OCI-M1 (cell line): ENCODE measurements around the gene MLX.
"Not testable (repeated sequence)": the region's sequence is repeated elsewhere in the genome, so short reads cannot be mapped to it uniquely, and the experiment has no call there.

Experiments used
- DNase-seq: peaks from one replicate; lab custom pipeline; 2025; lab: John Stamatoyannopoulos, UW

Gene MLX

DNA sequence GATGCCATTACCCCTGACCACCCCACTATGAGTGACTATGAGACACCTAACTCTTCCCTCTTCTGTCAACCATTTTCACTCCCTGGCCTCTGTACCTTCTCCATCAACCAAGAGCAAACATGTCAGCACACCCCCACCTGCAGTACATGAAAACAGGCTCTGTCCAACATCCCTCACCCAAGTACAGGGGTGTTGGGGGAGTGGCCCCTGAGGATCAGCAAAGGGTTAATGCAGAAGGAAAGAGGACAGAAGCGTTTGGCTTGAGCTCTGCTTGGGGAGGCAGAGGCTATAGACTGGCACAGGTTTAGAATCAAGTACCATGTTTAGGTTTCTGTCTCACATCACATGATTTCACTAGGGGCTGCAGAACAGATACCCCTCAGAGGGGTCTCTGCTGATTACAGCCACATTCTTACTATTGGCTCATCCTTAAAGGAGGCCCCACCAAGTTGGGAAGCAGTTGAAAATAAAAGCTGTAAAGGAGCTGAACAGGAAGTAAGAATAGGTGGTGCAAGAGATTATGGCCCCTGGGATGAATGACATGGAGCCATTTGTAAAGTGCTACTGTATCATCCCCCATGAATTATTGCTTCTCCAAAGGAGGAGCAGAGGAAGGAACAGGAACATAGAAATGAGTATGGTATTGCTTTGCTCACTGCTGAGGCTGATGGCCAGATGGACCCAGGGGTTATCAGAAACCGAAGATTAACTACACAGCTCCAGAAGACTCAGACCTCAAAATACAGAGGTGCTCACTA, 13.1 kb downstream of the MLX start:
- no peak for DNase-seq

DNA sequence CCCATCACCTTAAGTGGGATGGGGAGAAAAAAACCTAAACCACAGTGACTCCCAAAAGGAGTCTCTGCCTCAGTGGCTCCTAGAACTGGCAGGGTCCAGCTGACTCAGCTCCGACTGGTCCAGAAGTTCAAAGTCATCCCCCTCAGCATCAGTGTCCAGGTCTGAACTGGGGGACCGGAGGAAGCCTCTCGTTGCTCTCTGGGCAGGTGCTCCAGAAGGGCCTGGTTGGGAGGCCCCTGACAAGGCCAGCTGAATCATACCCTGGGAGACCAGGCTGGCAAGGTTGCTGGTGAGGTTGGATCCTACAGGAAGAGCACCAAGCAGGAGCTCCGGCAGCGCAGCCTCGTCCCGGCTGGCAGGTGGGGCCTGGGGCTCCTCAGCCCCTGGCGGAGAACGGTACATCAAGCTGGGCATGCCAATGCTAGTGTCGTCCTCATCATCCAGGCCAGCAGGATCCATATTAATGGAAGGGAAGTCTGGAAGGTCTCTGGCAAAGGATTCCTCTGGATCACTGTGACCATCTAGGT, 14.9 kb downstream of the MLX start:
- no peak for DNase-seq

DNA sequence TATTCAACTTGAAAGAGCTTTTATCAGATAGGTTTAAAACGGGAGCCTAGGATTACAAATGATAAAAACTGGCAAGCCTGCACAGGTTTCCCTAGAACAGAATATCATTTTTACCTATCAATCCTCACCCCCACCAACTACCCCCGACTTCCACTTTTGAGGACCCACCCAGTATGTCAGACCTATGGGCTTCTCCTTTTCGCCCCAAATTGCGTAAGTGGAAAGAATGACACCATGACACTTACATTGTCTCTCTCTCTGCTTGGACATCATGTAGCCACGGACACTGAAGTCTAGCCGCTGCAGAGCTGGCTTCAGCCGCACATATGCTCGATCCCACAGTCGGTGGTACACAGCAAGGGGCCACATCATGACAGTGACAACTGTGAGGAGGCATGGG, 18.0 kb downstream of the MLX start:
- DNase-seq = no peak

DNA sequence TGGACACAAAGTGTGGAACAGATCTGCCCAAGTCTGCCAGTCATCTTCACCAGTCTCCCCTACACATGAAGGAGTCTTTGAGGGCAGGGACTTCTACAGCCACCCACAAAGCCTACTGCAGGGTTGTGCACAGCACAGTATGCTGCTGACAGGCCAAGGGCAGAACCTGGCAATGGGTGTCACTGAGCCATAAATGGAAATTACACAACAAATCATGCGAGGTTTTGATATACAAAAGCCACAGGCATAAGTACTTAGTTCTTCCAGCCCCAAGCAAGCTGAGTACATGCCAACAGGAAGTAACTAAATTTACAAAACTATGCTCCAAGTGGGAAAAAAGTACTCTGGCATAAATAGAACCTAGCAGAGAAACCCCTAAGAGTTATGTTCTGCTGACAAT, 18.5 kb downstream of the MLX start:
- DNase-seq = no peak

DNA sequence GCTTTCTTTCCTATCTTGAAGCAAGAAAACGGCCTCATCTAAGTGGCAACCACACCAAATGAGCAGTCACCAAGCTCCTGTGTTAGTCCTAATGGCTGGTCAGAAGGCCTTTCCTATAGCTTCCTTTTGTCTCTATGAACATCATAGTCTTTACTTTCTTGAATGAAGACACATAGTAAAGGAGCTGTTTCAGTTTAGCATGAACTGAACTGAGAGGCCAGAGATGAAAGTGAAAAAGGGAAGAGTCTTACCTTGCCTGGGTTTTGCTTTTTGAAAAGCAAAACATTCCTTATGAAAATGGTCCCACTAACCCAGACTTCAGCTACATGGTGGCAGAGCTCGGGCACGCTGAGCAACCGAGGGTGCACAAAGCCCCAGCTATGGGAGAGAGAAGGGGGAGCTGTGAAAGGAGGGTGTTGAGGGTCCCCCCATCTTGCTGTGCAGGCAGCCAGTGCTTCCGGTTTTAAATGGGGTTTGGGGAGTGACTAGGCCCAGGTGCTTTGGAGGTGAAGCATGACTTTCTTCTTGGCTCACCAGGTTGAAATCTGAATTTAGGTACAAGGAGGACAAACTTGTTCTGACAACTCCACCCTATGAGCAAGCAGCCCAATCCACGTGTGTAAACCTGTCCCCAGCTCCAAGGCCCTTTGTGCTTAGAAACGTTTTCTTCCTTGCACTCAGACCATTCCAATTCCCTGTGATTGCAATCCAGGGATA, 19.8 kb downstream of the MLX start:
- DNase-seq = no peak

DNA sequence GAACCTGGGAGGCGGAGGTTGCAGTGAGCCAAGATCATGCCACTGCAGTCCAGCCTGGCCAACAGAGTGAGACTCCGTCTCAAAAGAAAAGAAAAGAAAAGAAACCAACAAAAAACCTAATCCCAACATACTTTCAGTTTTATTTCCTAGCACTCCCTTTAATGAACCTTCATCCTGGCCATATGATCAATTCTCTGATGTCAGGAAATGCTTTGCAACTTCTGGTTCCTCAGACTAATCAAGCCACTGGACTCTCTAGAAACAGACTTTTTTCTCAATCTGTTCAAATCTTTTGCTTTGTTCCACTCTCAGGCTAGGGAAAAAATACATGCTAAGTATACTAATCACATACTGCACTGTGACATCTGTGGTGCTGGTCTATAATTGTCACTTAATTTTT, 24.0 kb downstream of the MLX start:
- DNase-seq = no peak

DNA sequence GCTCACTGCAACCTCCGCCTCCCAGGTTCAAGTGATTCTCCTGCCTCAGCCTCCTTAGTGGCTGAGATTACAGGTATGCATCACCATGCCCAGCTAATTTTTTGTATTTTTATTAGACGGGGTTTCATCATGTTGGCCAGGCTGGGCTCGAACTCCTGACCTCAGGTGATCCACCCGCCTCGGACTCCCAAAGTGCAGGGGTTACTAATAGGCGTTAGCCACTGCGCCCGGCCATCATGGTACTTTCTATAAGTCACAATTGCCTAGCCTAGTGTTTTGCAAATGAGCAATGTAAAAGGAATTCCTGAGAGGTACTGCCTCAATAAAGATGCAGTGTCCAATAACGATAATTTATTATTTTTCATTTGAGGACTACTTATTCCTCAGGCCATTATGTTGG, 24.5 kb downstream of the MLX start:
- DNase-seq = no peak

DNA sequence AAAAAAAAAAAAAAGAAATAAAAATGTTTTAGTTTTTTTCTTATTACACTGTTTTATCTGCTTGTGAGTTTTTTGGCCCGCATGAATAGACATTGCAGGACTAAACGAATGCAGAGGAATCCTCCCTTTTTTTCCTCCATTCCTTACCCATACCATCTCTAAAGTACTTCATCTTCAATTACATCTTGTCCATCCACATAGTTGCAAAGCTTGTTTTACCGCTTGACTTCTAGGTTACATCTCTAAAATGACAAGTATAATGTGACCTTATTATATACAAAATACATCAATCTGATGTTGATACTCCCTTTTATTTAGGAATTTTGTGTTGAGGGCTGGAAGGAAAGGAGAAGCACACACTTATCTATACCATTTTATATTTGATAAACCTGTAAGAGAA, 29.5 kb downstream of the MLX start:
- no peak for DNase-seq

DNA sequence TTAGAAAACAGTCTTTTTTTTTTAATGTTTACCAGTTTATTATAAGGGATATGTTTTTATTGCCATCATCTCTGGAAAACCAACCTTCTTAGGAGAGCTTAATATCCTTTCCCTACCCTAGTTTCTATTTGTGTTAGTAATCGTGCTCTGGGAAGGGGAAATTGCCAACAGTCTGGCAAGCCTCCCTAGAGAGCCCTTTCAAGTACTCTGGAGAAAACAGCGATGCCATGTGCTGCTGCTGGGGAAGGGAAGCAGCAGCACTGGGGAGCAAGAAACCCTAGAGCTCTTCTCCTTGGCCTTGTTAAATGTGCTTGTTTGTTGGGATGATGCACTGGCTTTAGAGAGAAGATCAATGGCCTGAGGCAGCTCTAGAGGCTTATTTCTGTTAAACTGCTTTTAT, 32.0 kb downstream of the MLX start:
- DNase-seq = no peak

DNA sequence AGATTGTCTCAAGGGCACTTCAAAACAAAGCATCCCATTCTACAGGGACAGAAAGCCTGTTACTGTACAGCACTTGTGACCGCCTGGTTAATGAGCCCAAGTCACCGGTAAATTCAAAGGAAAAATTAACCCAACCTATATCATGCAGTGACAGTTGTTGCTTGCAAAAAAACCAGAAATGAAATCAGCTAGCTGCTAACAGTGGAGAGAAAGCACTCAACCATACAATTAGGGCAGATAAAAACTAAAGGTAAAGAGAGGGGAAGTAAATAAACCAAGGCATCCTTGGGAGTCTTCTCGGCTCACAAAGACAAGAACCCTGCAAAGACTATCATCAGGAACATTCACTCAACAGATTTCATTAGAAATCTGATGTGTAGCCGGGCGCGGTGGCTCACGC, 36.4 kb downstream of the MLX start:
- no peak for DNase-seq

DNA sequence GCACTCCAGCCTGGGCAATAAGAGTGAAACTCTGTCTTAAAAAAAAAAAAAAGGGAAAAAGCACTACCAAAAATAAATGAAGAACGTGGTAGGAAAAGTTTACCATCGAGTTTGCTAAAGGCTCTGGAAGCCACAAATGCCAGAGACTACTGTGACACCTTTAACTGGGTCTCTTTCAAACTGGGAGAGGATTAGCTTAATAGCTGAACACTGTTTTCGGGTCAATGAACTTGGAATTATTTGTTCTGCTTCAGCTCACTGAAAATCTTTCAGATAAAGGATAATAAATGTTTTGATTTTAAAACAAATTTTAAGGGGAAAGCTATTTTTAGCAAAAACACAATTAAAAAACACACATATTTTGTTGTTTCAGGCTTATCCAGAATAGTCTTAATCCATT, 40.9 kb downstream of the MLX start:
- DNase-seq = no peak

DNA sequence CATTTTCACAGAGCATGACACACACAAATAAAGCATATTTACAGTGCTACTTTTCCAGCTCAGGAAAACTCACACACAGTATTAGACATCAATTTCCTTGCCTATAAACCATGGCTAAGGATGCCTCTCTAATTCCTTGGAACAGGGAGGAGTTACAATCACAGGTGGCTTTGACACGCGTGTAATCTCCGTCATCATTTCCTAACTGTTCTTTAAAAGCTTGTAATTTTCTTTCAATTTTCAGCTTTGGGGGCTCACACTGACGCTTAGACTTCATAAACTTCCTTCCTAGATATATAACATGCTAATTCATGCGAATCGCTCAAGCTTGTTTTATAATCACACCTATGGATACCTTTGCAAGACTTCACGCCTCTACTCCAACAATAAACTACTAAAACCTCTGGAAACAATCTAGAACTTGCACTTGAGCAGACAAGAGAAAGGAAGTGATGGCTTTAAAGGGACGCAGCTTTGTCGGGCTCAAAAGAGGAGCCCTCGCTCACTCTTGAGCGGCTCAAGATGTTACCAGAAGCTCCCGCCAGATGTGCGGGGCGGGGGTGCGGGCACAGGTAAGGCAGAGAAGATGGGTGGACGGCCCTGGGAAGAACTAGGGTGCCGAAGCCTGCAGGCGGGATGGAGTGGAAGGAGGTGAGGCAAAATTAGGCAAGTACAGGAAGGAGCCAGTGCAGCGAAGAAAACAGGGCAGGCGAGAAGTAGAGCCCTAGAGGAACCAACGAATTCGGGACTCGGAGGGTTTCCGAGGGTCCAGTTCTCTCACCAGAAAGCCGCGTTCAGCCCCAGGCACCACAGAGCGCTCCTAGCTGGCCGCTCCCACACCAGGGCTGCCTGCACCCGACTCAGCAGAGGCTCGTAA, 41.6 kb downstream of the MLX start:
- peak; percentile 57 for DNase-seq

DNA sequence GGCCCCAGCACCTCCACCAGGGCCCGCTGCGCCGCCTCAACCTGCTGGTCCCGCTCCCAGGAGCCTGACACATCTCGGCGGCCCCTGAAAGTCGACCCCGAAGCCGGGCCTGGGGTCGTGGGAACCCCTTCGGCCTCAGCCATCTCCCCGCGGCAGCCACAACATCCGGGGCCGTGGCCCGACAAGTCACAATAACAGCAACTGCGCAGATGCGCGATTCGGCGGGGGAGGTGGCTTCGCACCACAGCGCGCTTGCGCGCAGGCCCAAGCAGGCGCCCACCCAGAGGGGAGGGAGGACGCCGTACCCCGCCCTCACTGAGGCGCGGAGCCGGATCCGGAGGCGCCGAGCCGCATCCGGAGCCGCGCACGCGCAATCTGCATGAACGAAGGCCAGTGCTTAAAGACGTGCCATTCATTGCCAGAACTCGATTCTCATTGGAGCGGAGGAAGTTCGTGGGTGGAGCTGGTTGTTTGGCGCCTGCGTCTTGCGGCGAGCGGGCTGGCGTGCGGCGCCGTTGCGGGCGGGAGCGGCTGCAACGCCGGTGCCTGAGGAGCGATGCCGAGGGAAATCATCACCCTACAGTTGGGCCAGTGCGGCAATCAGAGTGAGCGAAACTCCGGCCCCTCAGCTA, 42.4 kb downstream of the MLX start, which contains the start of the genes RETREG3 and TUBG1:
RETREG3 (minus strand) TSS at position 193 of the 632 bp plus-strand sequence; CDS start at position 143, 50 bp downstream.
TUBG1 (plus strand) TSS at position 502 of the 632 bp plus-strand sequence; CDS start at position 557, 55 bp downstream.
- DNase-seq = peak; percentile 99

DNA sequence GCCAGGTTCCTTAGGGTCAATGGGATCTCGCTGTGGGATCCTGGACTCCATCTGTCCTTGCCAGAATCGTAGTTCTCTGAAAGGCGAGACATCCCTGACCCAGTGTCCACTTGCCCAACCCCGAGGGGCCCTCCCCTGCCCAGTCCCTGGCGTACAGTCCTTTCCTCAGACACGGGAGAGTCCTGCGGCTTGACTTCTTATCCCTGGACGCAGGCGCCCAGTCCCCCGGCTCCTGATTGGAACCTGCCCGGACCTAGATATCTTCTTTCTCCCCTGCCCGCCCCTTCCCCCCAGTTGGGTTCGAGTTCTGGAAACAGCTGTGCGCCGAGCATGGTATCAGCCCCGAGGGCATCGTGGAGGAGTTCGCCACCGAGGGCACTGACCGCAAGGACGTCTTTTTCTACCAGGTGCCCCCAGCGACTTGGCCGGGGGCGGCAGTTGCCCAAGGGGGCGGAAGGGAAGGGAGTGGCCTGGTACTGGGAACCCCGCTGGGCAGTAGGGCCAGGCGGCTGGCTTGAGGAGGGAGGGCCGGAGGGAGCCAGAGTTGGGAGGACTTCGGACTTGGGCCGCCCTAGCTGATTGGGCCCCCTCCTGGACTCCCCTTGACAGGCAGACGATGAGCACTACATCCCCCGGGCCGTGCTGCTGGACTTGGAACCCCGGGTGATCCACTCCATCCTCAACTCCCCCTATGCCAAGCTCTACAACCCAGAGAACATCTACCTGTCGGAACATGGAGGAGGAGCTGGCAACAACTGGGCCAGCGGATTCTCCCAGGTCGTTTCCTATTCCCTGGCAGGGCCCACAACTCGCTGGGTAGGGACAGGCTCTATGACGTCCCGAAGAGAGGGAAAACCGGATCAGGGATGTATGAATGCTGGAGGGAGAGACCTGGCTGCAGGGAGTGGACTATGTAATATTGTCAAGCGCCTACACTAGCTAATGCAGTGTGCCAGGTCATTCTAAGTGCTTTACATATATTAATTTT, 43.2 kb downstream of the MLX start:
- DNase-seq = not testable (repeated sequence)

DNA sequence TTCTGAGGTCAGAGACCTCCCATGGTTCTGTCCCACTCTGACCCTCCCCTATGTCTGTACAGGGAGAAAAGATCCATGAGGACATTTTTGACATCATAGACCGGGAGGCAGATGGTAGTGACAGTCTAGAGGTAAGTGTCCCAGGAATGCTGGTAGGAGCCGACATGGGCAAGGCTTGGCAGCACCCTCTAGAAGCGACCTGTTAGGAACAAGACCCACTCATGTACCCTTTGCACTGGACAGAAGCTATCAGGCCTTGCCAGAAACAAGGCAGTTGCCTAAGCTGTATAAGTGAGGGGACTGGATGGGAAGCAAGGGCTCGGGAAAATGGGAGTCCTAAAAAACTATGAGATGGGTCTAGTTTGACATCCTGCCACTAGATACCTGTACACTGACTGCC, 45.1 kb downstream of the MLX start:
- no peak for DNase-seq

DNA sequence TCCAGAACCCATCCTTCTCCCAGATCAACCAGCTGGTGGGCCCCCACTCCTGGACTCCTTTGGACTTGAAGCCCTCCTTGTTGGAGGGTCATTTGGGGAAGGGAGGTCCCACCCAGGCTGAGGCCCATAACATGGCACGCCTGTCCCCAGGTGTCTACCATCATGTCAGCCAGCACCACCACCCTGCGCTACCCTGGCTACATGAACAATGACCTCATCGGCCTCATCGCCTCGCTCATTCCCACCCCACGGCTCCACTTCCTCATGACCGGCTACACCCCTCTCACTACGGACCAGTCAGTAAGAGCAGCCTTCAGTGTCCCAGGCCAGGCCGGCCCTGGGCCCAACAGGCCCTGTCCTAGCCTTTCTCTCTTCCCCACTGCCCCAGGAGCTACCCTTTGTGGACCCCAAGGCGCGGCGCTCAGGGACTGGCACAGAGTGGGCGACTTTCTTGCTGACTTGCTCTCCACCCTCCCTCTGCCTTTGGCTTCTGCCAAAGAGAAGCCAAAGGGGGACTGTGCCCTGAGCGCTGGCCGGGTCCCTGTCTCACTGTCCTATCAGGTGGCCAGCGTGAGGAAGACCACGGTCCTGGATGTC, 46.9 kb downstream of the MLX start:
- DNase-seq = no peak

DNA sequence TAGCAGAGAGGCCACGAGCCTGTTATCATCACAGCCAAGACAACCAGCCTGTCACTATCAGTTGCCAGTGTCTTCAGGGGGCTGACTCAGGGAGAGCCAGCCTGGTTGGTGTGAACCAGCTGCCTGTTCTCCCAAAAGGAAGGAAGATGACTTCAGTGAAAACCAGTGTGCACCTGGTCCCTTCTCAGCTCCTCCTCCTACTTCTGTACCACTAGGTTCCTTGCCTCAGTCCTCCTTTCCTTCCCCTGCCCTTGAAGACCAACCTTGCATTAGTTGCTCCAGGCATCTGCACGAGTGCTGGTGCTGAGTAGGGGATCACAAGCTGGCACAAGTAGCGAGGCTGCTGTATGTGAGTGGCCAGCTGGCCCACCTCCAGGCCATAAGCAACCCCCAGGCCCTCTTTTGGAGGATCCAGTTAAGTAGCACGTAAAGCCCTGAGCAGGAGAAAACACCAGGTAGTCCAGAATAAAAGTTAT, 51.1 kb downstream of the MLX start:
- peak; percentile 44 for DNase-seq

DNA sequence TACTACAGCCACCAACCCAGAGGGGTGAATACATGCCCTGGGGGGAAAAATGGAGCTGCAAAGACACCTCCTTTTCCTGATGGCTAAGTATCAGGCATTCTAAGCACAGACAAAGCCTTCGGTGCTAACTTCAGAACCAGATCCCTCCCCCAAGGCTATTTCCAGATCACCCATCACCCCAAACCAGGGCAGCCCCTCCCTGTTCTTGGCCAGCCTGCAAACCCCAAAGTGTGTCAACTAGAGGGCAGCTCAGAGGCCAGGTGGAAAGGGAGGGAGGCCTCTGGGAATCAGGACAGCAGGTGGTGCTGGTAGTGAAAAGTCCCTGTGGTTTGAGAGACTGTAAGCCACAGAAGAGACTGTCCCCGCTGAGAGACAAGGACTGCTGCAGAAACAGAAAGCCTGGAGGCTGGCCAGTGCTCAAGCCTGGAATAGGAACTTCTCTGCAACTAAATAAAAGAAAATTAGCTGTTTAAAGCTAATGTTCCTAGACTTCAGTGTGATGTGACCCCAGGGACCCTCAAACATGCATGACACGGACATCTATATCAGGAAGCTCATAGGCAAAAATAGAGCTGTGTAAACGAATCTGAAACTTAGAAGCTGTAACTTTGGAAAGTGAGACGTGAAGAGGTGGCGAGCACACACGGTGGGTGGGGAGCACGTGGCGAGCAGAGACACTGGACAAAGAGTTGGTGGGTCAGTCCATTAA, 51.7 kb downstream of the MLX start:
- DNase-seq = peak; percentile 72

DNA sequence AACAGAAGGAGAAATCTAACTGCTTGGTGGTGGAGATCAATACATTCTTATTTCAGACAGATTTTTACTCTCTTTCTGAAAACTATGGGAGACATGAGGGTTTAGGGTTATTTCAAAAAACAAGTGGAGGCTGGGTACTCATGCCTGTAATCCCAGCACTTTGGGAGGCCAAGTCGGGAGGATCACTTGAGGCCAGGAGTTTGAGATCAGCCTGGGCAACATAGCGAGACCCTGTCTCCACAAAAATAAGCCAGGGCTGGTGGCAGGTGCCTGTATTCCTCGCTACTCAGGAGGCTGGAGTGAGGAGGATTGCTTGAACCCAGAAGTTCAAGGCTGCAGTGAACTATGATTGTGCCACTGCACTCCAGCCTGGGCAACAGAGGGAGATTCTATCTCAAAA, 55.1 kb downstream of the MLX start:
- DNase-seq = not testable (repeated sequence)
